ENCODE measurements around the gene SYNDIG1L.
"Not testable (repeated sequence)": the region's sequence is repeated elsewhere in the genome, so short reads cannot be mapped to it uniquely, and the experiment has no call there.

The SYNDIG1L gene

DNA sequence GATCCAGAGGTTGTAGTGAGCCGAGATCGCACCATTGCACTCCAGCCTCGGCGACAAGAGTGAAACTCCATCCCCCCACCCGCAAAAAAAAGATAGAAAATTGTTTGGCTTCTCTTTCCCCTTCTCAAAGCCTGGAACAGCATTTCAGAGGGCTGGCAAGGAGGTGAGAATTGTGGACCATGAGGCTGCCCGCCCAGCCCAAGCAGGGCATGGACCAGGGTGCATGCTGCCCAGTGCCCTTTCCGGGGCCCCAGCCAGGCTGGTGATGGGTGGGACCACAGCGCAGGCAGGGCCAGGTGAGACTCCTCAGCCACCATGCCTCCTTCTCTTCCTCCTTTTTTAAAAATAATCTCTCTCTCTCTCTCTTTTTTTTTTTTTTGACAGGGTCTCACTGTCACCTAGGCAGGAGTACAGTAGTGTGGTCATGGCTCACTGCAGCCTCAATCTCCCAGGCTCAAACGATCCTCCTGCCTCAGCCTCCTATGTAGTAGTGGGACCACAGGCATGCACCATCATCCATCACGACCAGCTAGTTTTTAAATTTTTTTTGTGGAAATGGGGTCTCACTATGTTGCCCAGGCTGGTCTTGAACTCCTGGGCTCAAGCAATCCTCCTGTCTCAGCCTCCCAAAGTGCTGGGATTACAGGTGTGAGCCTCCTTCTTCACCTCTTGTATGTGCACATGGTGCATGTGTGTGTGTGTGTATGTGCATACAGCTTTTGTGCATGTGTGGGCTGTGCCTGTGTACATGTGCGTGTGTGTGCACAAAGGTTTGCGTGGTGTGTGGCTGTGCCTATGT is 22.2 kb downstream of the SYNDIG1L start:
- DNase-seq (ENCODE audit: low read depth, low spot score) = no peak

DNA sequence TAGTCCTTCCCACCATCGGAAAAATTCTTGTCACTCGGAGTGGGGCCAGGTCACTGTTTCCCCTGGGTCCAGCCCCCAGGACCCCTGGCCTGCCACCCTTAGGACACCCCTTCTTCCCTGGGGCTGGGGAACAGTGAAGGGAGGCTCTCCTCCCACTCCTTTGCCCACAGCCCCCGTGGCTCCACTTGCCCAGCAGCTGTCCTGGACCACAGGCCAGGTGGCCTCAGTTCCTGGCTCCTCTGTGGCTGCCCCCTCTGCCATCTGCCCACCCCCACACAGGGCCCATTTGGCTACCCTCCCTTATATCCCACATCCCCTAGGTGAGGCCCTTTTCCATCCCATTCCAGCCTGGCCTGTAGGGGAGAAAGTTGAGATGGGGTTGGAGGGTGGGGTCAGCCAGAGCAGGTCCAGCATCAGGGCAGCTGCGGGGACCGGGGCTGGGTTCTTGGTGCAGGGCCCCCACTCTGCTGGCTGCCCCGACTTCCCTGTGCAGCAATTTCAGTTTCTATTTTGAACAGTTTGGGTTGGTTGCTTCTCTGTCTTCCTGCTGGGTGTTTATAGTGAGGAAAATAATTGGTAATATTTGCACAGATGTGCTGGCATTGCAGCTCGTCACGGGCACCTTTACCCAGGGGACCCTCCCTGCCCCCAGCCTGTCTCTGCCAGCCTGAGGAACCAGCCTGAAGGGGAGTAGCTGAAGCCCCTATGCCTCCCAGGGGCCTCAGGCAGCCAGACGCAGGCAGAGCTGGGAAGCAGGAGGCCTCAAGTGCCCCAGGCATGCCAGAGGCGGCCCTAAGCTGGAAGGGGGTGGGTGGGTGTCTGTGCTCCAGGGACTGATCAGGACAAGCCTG is 23.4 kb downstream of the SYNDIG1L start:
- no peak for DNase-seq (ENCODE audit: low read depth, low spot score)

- DNase-seq (ENCODE audit: low read depth, low spot score) = no peak
Measured at GRCh38 chr14:74401504-74402241, 24.3 kb downstream of the SYNDIG1L start.

DNA sequence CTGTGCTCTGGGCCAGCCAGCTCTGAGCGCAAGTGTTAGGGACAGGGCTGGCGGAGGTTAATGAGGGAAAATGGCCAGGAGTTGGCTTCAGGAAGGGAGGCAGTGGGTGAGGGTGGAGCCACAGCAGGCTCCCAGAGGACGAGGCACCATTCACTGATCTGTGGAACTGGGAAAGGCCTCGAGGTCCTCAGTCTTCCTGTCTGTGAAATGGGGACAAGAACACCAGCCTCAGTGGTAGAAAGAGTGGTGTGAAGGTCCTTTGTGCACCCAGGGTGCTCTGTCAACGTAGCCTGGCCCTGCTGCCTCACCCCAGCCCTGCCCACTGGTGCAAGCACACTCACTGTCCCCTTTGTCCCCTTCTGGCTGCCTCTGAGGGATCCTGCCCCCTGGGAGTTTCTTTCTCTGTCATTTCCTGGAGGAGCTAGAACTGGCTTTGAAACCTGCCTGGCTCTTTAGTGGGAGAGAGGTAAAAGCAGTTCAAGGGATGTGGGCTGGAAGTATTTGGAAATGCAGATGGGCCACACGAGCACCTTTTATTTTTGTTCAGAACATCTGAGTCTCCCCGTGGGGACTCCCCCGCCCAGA is 25.0 kb downstream of the SYNDIG1L start:
- DNase-seq (ENCODE audit: low read depth, low spot score) = no peak

DNA sequence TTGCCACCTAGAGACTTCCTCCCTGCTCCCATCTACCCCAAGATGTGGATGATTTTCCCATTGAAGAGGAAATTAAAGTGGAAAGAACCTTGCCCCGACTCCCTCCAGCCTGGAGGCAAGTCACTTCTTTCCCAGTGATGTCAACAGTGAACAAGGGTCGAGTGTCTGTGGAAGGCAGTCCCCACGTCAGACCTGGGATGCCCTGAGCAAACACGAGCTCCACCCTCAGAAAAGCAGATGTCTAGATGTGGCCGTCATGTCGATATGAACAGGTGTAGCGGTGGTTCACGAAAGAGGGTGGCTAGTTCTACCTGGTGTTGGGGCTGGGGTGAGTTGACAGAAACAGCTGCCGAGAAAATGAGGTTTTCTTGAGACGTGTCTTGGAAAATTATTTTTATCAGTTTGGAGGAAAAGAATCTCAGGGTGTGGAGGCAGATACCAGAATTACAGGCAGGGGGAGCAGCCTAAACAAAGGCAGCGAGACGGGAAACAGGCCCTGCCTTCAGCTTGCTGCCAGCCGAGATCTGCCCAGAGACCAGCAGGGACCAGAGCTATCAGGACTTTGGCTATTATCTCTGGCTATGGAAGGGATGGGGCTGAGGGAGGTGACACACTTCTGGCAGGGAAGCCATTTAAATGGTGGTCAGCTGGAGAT is 25.9 kb downstream of the SYNDIG1L start:
- DNase-seq (ENCODE audit: low read depth, low spot score) = no peak

DNA sequence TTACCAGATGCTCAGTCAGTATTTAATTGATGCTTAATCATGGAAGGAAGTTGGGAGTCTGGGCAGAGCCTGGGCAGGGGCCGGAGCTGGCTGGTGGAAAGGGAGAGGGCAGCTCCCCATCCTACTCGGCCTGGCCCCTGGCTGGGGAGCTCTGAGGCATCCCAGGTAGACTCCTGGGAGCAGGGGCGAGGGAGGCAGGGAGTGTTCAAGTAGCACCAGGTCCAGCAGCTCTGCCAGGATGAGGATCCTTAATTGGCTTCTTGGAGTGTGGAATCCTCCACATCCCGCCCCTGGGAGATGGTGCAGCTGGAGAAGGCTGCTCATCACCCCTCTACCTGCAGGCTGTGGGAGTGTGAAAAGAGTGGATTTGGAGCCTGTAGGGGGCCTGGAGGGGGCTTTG is 30.9 kb downstream of the SYNDIG1L start:
- no peak for DNase-seq (ENCODE audit: low read depth, low spot score)

DNA sequence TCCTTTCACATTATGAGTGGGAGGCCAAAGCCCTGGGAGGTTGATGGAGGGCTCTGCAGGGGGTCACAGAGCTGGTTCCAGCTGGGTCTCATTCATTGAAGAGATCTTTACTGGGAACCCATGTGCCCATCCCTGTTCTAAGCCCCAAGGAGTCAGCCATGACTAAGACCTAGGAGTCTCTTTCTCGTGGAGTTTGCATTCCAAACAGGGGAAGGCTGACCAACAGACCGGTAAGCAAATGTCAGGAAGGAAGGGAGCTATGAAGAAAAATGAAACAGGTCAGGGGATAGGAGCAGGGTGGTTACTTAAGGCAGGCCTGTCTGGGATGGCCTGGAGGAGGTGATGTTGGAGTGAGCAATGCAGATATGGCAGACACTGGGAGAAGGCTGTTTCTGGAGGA is 31.5 kb downstream of the SYNDIG1L start:
- DNase-seq (ENCODE audit: low read depth, low spot score) = no peak

DNA sequence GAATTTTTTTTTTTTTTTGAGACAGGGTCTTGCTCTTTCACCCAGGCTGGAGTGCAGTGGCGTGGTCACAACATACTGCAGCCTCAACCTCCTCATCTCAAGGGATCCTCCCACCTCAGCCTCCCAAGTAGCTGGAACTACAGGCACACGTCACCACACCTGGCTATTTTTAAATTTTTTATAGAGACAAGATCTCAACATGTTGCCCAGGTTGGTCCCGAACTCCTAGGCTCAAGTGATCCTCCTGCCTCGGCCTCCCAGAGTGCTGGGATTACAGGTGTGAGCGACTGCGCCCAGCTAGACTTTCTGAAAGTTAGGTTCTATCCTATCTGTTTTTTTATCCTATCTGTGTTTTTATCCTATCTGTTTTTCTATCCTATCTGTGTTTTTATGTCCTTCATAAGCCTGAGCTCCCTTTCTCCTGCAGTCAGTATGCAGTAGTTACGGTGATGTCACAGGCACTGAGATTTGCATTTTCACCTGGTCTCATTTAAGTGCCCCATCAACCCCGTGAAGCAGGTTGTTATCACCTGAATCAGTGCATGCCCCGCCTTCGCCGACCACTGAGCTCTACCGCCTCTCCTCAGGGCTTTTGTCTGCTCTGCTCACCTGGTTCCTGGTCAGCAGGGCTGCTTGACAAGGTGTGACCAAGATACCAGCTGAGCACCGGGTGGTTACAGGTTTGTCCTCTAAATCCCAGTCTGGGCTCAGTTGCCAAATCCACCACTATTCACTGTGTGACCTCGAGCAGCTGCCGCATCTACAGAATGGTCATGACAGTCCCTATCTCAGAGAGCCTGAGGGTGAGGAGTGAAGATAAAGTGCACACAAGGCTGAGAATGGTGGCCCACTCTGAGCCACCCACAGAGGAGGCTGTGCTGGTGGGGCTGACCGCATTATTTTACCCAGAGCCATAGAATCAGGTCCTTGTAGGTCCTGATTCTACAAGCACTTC is 33.1 kb downstream of the SYNDIG1L start:
- DNase-seq (ENCODE audit: low read depth, low spot score) = no peak

DNA sequence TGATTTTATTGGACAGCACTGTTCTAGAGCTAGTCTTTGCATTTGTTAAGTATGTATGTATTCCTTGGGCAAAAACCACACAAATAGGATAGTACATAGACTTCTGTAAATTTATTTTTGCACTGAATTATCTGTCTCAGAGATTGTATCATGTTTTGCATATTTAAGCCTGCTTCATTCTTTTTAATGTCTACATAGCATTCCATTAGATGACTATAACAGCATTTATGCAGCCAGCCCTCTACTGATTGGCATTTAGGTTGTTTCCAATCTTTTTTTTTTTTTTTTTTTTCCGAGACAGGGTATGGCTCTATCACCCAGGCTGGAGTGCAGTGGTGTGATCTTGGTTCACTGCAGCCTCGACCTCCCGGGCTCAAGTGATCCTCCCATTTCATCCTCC is 34.5 kb downstream of the SYNDIG1L start:
- no peak for DNase-seq (ENCODE audit: low read depth, low spot score)

- DNase-seq (ENCODE audit: low read depth, low spot score) = not testable (repeated sequence)
Measured at GRCh38 chr14:74390505-74390904, 35.5 kb downstream of the SYNDIG1L start.

DNA sequence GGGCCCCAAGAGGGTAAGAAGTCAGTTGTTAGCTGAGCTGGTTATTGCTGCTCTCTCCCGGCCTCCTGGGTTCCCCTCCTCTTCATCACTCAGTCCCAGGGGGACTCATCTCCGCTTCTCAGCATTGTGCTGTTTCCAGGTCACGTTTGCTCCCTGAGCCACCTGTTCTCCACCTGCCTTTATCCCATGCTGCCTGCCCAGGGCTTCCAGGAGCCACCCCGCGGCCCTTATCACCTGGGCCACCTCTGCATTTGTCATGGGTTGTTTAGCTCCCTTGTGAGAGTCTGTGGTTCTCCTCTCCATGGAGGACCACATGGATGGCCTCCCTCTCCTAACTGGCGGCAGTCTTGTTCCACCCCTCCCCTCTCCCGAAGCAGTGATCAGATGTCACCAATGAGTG is 36.0 kb downstream of the SYNDIG1L start:
- no peak for DNase-seq (ENCODE audit: low read depth, low spot score)

DNA sequence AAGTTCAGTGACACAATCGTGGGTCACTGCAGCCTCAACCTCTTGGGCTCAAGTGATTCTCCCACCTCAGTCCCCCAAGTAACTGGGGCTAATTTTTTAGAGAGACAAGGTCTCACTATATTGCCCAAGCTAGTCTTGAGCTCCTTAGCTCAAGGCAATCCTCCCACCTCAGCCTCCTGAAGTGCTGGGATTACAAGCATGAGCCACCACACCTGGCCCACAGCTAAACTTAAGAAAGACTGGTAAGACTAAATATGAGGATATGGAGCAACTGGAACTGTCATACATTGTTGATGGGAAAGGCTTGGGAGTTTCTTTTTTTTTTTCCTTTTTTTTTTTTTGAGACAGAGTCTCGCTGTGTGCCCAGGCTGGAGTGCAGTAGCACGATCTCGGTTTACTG is 43.8 kb downstream of the SYNDIG1L start:
- DNase-seq (ENCODE audit: low read depth, low spot score) = no peak

- not testable (repeated sequence) for DNase-seq (ENCODE audit: low read depth, low spot score)
Measured at GRCh38 chr14:74381571-74381970, 44.4 kb downstream of the SYNDIG1L start.

DNA sequence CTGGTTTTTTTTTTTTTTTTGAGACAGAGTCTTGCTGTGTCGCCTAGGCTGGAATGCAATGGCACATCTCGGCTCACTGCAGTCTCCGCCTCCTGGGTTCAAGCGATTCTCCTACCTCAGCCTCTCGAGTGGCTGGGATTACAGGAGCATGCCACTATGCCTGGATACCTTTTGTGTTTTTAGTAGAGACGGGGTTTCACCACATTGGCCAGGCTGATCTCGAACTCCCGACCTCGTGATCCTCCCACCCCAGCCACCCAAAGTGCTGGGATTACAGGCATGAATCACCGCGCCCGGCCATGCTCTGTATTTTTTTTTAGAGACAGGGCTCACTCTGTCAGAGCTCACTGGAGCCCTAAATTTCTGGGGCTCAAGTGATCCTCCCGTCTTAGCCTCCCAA is 45.2 kb downstream of the SYNDIG1L start:
- no peak for DNase-seq (ENCODE audit: low read depth, low spot score)

- DNase-seq (ENCODE audit: low read depth, low spot score) = no peak
Measured at GRCh38 chr14:74380172-74380571, 45.8 kb downstream of the SYNDIG1L start.

- DNase-seq (ENCODE audit: low read depth, low spot score) = no peak
Measured at GRCh38 chr14:74377976-74378690, 47.9 kb downstream of the SYNDIG1L start.

DNA sequence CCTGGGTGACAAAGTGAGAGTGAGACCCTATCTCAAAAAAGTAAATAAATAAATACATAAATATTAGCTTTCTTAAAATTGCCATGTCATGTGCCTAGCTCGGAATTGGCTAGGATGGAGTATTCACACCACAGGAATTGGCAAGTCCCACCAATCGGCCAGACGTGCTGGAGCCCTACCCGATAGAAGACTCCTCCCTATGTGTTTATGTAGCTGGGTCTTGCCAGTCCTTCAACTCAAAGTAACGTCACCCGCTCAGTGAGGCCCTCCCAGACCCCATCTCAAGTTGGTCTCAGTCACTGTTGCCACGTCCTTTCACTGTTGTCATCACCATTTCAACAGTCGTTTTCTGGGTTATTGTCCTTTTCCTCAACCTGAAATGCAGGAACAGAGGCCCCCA is 57.6 kb downstream of the SYNDIG1L start:
- no peak for DNase-seq (ENCODE audit: low read depth, low spot score)

DNA sequence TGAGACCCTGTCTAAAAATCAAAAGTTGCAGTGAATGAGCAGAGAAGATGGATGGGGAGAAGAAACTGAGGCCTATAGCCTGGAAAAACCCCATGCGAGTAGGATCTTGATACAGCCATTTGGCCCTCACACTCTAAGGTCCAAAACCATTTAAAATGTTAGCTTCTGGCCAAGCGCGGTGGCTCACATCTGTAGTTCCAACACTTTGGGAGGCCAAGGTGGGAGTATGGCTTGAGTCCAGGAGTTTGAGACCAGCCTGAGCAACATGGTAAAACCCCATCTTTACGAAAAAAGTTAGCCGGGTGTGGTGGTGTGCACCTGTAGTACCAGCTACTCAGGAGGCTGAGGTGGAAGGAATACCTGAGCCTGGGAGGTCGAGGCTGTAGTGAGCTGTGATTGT is 58.0 kb downstream of the SYNDIG1L start:
- DNase-seq (ENCODE audit: low read depth, low spot score) = no peak

GRCh38 chr14:74364271-74364880 is 61.6 kb downstream of the SYNDIG1L start:
- no peak for DNase-seq (ENCODE audit: low read depth, low spot score)

All from smooth muscle cell of the brain vasculature (primary cell).